Measurements from ENCODE around the gene SULT1A1. TPM values are rescaled to one million over a fixed set of nuclear protein-coding genes. Genes with fewer than 3 reads are reported as not detected.

SULT1A1 gene
- total and polyA plus RNA-seq, 4 donors = 25.3 to 143 (median 102) TPM

DNA sequence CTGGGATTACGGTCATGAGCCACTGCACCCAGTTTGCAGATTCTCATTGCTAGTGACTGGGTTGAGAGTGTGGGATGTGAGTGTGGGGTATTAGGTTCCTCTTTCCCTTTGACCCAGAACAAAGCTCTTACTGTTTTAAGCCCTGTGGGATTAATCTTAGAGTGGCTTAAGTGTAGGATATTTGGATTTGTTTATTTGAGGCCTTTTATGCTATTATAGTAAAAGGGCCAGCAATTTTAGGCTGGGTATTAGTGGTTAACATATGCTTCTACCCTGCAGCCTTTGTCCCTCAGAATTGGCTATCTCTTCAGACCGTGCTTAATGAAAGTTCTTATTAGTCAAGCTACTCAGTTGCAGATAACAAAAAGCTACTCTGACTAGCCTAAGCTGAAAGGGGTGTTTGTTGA is 52.9 kb downstream of the SULT1A1 start:
- WGBS = 95% methylated on average over 2 of the region's 2 CpGs
- Histone ChIP-seq H3K4me1 (ENCODE audit: control insufficient read depth in 4 of 4, insufficient read depth in 4 of 4, low read length in 3 of 4) (peaks cover 2 to 17% (median 9%) of the 10 kb centered on the region in 4 donors), H3K27ac (ENCODE audit: low read depth in 1 of 2, low read length in 2 of 2) (no peak overlapping the region), H3K36me3 (ENCODE audit: control insufficient read depth in 4 of 4, insufficient read depth in 3 of 4, low read depth in 1 of 4, low read length in 3 of 4) (peaks cover 0 to 10% (median 4%) of the 10 kb centered on the region in 4 donors), H3K9ac (ENCODE audit: low read depth in 1 of 2, low read length in 2 of 2) (no peak overlapping the region), H3K9me3 (ENCODE audit: control insufficient read depth in 4 of 4, low read length in 3 of 4) (no peaks in the 10 kb centered on the region), H3K27me3 (ENCODE audit: control insufficient read depth in 4 of 4, insufficient read depth in 4 of 4, low read length in 3 of 4) (no peaks in the 10 kb centered on the region), H3K4me3 (ENCODE audit: low read depth in 1 of 3, low read length in 3 of 3) (no peak overlapping the region)
- TF ChIP-seq EGR1 (IDR thresholded peaks at IDR 0.05; ENCODE audit: low read depth in 2 of 2) = no peak
- no peak for TF ChIP-seq SP1 (IDR thresholded peaks at IDR 0.05)
- no peak for TF ChIP-seq TAF1 (conservative IDR thresholded peaks at IDR 0.05)
- TF ChIP-seq HNF4G (IDR thresholded peaks at IDR 0.05) = no peak
- TF ChIP-seq ZBTB33 (IDR thresholded peaks at IDR 0.05) = no peak
- TF ChIP-seq RAD21 (IDR thresholded peaks at IDR 0.05) = no peak
- no peak for TF ChIP-seq RXRA (IDR thresholded peaks at IDR 0.05)
- TF ChIP-seq, protein P1, sequence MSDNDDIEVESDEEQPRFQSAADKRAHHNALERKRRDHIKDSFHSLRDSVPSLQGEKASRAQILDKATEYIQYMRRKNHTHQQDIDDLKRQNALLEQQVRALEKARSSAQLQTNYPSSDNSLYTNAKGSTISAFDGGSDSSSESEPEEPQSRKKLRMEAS (IDR thresholded peaks at IDR 0.05) = no peak
- no peak for TF ChIP-seq JUND (IDR thresholded peaks at IDR 0.05)
- TF ChIP-seq, protein P2, sequence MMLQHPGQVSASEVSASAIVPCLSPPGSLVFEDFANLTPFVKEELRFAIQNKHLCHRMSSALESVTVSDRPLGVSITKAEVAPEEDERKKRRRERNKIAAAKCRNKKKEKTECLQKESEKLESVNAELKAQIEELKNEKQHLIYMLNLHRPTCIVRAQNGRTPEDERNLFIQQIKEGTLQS (IDR thresholded peaks at IDR 0.05) = no peak
- TF ChIP-seq YY1 (IDR thresholded peaks at IDR 0.05) = no peak
- no peak for TF ChIP-seq FOXA1 (IDR thresholded peaks at IDR 0.05)
- no peak for TF ChIP-seq NR2F2 (IDR thresholded peaks at IDR 0.05)
- TF ChIP-seq CTCF (IDR thresholded peaks at IDR 0.05; ENCODE audit: low read depth, low read length, missing input control) = no peak
- no peak for TF ChIP-seq GABPA (IDR thresholded peaks at IDR 0.05 in 1 of 2, conservative IDR thresholded peaks at IDR 0.05 in 1 of 2)
- no peak for TF ChIP-seq FOXA2 (IDR thresholded peaks at IDR 0.05)
- TF ChIP-seq, protein P3, sequence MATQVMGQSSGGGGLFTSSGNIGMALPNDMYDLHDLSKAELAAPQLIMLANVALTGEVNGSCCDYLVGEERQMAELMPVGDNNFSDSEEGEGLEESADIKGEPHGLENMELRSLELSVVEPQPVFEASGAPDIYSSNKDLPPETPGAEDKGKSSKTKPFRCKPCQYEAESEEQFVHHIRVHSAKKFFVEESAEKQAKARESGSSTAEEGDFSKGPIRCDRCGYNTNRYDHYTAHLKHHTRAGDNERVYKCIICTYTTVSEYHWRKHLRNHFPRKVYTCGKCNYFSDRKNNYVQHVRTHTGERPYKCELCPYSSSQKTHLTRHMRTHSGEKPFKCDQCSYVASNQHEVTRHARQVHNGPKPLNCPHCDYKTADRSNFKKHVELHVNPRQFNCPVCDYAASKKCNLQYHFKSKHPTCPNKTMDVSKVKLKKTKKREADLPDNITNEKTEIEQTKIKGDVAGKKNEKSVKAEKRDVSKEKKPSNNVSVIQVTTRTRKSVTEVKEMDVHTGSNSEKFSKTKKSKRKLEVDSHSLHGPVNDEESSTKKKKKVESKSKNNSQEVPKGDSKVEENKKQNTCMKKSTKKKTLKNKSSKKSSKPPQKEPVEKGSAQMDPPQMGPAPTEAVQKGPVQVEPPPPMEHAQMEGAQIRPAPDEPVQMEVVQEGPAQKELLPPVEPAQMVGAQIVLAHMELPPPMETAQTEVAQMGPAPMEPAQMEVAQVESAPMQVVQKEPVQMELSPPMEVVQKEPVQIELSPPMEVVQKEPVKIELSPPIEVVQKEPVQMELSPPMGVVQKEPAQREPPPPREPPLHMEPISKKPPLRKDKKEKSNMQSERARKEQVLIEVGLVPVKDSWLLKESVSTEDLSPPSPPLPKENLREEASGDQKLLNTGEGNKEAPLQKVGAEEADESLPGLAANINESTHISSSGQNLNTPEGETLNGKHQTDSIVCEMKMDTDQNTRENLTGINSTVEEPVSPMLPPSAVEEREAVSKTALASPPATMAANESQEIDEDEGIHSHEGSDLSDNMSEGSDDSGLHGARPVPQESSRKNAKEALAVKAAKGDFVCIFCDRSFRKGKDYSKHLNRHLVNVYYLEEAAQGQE (IDR thresholded peaks at IDR 0.05) = no peak
- no peak for TF ChIP-seq HNF4A (conservative IDR thresholded peaks at IDR 0.05)
- no peak for DNase-seq (ENCODE audit: low spot score)
